ENCODE measurements around the gene ALG9.

DNA sequence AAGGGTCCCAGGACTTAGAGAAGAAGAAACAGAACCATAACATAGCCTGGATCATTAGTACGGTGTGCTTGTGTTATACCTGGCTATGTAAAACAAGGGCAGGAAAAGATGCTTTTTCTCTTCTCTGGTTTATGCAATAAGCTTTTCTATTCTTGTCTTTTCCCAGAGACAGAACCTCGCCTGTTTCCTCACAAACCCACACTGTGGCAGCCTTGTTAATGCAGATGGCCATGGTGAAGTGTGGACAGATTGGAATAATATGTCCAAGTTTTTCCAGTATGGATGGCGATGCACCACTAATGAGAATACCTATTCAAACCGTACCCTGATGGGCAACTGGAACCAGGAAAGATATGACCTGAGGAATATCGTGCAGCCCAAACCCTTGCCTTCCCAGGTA is 10.8 kb upstream of the ALG9 start:
- TF ChIP-seq CTCF (IDR thresholded peaks at IDR 0.05) (no peak), POLR2A (IDR thresholded peaks at IDR 0.05) (no peak)
